A172 (cell line): ENCODE data around the gene COL21A1. TPM values are rescaled to one million over a fixed set of nuclear protein-coding genes. Genes with fewer than 3 reads are reported as not detected.

ENCODE experiments used
- DNase-seq: peaks from one replicate; pipeline ENCODE4 v3.0.0-alpha.2; 2015; ENCODE audit warnings: low spot score
- total RNA-seq: library from RNA; depleted of rRNA; stranded (reverse); fragments of >200 nt; shearing (Covaris generic); gene quantifications from 2 replicates; pipeline ENCODE4 v1.2.3, GENCODE V29; 2014

Gene COL21A1
- total RNA-seq, 1 experiment from 2014 or later = not detected

DNA sequence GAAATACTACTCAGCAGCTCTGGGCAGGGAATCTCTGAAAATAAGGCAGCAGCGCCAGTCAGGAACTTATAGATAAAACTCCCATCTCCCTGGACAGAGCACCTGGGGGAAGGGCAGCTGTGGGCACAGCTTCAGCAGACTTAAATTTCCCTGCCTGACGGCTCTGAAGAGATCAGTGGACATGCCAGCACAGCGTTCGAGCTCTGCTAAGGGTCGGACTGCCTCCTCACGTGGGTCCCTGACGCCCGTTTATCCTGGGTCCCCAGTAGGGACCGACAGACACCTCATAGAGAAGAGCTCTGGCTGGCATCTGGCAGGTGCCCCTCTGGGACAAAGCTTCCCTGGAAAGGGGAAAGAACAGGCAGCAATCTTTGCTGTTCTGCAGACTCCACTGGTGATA is 59.0 kb downstream of the COL21A1 start:
- no peak for DNase-seq

DNA sequence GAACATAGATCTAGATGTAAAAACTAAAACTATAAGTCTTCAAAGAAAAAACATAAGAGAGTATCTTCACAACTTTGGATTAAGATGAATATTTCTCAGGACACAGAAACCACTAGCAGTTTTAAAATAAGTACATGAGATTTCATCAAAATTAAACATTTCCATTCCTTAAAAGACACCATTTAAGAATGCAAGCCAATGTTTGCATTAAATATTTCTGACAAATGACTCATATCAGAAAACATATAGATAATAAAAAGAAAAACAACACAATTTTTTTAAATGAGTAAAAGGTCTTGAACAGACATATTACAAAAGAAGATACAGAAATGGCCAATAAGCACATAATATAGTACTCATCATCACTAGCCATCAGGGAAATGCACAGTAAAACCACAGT is 59.7 kb downstream of the COL21A1 start:
- DNase-seq = no peak

DNA sequence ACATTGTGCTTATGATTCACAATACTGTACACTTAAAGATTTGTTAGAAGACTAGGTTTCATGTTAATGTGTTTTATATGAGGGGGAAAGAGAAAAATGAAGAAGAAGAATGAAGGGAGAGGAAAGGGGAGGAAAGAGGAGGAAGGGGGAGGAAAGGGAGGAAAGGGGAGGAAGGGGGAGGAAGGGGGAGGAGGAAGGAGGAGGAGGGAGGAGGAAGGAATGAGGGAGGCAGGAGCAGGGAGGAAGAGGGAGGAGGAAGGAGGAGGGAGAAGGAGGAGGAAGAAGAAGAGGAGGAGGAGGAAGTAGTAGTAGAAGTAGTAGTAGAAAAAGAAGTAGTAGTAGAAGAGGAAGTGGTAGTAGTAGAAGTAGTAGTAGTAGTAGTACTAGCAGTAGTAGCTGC is 70.6 kb downstream of the COL21A1 start:
- DNase-seq = no peak

DNA sequence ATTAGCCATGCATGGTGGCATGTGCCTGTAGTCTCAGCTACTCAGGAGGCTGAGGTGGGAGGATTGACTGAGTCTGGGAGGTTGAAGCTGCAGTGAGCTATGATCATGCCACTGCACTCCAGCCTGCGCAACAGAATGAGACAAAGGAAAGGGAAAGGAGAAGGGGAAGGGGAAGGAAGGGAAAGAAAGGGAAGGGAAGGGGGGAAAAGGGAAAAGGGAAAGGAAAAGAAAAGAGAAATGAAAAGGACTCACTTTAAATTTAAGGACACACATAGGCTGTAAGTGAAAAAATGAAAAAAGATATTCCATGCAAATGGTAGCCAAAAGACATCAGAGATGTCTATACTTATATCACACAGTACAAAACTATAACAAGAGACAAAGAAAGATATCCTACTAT is 74.2 kb downstream of the COL21A1 start:
- no peak for DNase-seq

DNA sequence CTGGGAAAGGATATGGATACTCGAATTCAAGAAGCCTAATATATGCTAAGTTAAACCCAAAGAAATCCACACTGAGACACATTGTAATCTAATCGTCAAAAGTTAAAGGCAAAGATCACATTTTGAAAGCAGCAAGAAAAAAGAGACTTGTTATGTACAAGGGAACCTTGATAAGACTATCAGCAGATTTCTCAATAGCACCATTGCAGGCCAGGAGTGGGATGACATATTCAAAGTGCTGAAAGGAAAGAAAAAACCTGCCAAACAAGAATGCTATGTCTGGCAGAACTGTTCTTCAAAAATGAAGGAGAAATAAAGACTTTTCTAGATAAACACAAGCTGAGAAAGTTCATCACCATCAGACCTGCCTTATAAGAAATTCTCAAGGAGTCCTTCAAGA is 75.2 kb downstream of the COL21A1 start:
- DNase-seq = no peak

DNA sequence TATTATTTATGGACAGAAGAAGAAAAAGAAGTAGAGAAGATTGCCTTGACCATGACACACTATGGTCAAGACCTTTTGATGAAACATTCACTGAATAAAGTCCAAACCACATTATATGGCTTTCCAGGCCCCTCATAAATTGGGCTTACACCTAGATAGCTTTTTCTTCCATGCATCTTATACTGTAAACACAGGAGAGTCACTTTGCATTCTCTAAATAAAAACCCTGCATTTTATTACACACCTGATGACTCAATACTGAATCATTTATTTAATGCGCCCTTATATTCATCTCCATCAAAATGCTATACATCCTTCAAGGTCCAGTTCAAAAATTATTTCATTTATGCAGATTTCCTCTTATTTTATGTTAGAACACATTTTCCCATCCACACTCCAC is 78.0 kb downstream of the COL21A1 start:
- DNase-seq = no peak

DNA sequence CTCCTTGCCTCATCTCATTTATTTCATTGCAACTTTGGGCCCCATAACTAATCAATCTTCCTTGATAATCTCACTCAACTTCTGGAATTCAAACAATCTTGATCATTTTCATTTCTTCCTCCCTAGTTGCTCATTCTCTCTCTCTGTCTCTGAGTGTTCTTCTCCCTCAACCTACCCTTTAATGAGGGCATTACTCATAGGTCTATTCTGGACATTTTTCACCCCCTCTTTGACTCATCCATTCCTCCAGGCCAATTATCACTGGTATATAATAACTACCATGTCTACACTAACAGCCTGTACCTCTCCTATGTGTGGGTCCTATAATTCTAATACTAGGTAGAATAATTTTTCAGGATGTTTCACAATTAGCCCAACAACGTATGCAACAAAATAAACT is 78.8 kb downstream of the COL21A1 start:
- no peak for DNase-seq

DNA sequence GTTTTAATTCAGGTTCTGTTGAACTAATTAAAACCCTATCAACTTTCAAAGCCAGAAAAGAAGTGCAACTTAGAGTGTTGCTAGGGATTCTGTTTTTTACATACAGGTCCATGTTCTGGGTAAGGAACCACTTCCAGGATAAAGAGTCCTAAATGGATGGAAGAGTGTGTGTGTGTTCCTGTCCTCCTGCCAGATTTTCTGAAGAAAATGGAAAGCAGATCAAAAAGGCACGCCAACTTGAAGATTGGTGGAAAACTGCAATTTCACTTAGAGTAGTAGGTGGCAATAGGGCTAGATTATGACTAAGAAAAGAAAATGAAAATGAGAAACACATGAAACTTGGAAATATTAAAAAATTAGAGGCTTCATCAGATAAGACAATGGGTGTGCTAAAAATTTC is 85.3 kb downstream of the COL21A1 start:
- DNase-seq = no peak

DNA sequence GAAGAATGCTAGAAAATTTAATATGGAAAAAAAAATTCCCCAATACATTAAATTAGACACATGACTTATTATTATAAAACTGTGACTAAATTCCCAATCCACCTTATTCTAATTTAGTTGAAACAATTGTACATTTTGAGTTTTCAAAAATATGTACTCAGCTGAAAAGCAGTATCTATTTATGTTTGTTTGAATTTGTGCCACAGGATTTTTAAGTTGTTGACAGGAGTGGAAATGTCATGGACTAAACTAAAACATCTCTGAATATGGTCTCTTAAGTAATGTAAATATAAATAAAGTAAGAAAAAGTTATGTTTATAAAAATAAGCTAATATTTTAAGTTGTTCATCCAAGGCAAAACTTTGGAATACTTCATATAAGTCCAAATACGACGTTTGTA is 86.9 kb downstream of the COL21A1 start:
- no peak for DNase-seq

DNA sequence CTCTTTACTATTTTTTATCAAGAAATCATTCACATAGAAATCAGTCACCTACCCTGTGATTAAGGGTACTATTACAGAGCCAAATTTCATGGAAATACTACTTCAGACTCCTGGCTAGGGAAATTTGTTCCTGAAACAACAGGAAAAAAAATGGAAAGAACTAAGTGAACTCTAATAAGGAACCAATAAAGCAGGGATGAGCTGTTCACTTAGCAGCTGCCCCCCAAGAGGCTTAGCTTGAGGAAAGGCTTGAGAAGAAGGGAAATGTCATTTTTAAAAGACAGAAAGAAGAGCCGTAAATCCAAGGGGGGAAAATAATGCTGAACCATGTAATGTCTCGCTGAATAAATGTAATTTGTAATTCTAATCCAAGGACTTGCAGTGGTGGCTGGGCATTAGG is 88.8 kb downstream of the COL21A1 start:
- DNase-seq = no peak

DNA sequence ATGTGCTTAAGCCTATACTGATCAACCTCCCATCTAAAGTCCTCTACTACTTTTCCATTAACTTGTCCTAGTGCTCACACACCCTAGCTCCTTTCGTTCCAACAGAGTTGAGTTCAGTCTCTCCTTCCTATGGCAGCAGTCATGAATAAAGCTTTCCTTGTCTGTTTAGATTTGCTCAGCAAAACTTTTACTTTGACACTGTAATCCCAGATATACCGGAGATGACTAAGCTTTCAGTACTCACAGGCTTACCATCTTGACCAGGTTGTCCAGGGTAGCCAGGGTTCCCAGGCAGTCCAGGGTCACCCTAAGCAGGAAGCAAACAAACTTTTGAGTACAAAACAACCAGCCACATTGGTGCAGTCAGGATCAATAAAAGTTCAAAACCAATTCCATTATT is 90.7 kb downstream of the COL21A1 start:
- DNase-seq = peak; percentile 14

DNA sequence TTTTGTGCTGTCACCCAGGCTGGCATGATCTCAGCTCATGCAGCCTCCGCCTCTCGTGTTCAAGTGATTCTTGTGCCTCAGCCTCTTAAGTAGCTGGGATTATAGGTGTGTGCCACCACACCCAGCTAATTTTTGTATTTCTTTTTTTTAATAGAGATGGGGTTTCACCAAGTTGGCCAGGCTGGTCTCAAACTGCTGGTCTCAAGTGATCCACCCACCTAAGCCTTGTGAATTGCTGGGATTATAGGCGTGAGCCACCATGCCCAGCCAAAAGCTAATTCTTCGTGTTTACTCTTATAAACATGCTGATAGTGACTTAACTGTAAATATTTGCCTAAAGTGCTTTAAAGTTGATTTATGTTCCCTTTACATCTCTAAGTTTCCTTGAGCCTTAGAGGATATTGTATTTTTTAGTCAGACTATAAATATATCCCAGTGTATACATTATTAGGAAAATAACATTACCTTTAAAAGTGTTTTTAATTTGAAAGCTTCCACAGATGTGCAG is 91.7 kb downstream of the COL21A1 start:
- no peak for DNase-seq

DNA sequence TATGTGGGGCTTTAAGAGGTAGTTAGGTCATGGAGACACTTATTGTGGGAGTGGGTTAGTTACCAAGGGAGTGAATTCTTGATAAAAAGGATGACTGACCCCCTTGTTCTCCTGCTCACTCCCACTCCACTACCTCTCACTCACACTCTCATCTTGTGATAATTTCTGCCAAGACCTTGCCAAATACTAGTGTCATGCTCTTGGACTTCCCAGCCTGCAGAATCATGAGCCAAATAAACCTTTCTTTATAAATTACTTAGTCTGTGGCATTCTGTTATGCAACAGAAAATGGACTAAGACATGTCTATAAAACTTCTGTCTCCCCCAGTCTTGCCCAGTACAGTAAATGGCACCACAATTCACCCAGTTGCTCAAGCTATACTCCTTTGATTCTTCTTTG is 93.3 kb downstream of the COL21A1 start:
- DNase-seq = no peak

DNA sequence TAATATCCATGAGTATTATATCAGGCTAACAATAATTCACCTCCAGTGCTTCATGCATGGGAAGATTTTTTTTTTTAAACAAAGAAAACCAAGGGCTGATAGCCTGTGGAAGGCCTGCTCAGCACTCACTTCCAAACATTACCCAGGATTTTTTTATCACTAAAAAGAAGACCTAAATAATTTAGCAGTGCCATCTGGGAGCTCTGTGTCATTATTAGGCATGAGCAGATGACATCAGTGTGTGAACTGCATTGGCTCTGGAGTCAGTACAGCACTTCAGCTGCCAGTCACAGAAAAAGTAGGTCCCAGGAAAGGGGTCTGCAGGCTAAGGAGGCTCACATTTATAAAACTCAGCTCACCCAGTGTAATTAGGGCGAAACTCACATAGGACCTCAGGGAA is 94.8 kb downstream of the COL21A1 start:
- no peak for DNase-seq

DNA sequence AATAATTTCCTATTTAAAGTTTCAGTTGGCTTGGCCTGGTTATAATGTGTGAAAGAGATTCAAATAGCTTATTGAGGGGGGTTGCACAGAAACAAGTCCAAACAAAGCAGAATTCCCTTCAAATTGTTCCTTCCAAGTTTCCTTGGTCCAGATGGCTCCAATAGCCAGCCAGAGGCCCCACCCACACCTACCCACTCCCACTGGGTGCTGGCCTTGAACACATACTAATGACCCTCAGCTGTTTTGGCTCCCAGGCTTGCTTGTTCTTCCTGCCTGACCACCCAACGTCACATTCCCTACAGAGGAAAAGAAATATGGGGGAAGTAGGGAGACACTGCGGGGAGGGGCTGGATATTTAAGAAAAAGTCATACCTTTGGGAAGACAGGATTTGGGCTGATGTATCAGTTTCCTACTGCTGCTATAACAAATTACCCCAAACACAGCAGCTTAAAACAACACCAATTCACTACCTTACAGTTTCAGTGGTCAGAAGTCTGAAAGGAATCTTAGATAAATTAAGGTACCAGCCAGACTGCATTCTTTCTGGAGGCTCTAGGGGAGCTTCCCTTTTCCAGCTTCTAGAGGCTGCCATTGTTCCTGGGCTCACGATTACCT is 95.7 kb downstream of the COL21A1 start:
- DNase-seq = no peak

DNA sequence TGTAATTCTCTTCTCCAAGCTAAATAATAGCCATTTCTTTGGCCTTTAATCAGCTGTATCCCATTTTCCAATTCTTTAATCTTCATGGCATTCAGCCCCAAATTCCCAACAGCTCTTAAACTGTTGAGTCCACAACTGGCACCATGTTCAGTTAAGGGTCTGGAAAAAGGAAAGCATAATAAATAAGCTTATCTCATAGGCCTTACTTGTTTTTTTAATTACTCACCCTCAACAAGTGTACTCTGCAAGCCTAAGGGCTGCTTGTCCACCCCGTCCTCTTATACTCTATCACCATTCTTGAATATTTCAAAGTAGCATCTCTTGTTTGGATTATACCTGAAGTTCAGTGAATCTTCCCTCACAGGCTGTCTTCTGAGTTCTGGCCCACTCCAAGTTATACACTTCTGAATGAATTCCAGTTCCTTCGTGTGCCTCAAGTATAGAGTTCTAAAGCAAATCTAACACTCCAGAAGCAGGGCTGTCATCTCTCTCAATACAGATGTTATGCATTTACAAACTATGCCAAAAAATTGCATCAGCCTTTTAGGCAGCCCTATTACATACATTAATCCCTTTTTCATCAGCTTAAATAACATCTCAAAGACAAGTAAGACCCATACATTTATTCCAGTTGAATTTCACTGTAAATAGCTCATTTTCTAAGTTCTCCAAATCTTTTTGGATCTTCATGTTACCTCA is 98.7 kb downstream of the COL21A1 start:
- no peak for DNase-seq

DNA sequence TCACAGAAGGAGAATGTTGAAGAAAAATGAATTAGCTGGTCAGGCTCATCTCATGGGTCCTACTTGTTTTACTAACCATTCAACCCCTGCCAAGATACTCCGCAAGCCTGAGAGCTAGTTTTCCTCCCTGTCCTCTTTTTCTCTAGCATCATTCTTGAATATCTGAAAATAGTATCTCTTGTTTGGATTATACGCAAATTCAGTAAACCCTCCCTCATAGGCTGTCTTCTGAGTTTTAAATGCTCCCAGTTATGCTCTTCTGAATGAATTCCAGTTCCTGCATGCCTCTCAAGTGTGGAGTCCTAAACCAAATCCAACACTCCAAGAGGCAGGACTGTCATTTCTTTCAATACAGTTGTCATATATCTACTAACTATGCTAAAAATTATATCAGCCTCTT is 99.6 kb downstream of the COL21A1 start:
- DNase-seq = no peak

DNA sequence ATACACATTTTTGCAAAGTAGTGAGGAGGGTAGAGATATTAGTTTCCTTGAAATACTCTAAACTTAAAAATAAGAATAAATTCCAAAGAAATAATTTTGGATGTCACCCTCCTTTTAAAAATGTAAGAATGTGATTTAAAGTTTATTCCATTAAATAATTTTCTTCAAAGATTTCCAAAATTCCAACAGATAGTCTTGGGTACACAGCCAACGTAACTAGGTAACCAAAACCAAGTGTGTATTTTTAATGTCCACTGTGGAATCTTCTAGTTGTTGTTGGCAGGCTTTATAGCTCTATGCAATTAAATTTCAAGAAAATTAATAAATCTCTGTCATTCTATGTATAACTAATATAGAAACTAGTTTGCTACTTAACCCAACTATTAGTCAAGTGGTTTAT is 101.3 kb downstream of the COL21A1 start:
- no peak for DNase-seq

DNA sequence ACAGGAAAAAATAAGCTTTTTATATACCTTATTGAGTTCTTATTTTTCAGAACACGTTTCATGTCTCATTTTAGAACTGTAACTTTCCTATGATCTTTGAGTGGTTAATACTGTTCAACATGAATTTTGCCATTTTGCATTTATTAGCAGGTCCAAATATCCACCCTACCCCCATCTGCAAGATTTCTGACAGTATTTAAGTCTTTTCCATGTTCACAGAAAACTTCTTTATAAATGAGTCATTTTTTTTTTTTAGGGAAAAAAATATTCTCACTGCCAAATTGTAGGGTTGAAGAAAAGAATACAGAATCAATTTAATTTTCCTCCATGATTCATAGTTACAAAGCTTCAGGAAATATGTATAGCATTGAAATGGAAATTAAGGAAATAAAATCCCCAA is 101.8 kb downstream of the COL21A1 start:
- DNase-seq = no peak

DNA sequence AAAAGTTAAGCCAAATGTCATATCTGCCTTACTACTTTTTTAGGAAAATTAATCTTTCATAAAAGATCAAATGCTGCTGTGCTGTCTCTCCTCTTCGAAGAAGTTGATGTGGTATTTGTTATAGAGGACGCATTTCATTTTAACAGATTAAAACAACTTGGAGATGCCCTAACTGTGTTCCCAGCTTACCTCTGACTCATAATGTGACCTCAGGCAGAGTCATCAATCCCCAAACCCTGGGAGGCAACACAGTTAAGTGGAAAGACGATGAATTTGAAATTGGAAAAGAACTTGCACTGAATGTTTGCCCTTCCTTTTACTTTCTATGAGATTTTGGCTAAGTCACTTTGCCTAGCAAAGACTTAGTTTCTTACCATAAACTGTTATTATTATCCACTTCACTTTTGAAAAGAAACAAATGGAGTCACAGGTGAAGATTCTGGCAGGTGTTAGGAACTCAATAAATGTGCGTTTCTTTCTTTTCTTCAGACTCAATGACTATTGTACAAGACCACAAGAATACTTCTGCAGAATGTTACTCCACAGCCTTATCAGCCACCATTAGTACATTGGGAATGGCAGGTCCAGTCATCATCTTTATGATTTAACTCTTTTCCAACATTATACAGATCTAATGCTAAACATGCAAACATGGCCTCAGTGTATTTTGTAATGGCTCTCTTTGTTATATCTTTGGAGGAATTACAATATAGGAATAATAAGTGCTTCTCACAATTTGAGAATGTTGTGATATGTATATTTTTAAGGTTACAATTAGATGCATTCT is 102.6 kb downstream of the COL21A1 start:
- peak; percentile 40 for DNase-seq

DNA sequence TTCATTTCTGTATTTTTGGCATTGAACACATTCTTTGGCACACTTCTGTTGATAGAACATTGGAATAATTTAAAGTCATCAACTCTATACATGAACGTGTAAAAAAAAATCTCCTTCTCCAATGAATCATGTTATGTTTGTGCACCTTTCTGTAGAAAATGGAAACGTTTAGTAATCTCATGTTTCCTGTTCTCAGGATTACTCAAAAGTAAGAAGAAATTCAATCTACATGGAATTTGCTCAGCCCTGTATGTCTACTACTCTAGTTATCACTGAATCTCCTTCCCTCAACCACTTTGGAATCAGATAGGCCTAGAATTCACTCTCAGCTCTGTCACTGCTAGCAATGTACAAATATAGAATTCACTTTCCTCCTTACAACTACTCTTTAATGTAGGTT is 103.6 kb downstream of the COL21A1 start:
- no peak for DNase-seq

DNA sequence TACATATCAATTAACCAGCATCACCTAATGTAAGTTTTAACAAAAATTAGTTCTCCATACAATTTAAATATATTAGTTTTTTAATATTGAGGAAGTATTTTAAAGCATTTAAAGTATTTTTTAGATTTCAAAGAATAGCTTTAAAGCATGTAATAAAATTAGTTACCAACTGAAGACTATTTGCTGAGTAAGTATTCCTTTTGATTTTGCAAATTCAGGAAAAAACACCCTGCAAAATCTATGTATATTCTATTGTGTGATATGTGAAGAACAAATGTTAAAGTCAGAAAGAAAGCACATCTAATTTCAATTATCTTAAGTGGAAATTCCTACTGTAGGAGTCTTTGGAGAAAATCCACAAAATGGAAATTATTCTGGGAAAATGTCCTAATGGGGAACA is 107.3 kb downstream of the COL21A1 start:
- no peak for DNase-seq

DNA sequence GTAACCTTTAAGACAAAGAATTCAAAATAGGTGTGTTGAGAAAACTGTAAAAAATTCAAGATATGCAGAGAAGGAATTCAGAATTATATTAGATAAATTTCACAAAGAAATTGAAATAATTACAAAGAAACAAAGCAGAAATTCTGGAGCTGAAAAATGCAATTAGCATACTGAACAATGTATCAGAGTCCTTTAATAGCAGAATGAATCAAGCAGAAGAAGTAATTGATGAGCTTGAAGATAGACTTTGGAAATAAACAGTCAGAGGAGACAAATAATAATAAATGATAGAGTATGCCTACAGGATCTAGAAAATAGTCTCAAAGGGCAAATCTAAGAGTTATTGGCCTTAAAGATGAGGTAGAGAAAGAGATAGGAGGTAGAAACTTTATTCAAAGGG is 131.7 kb downstream of the COL21A1 start:
- DNase-seq = no peak
